ENCODE data around the gene NCBP1.
"Not testable (repeated sequence)": the region's sequence is repeated elsewhere in the genome, so short reads cannot be mapped to it uniquely, and the experiment has no call there.

Gene NCBP1

GRCh38 chr9:97615439-97616072, 18.1 kb upstream of the NCBP1 start:
- TF ChIP-seq, protein P1, sequence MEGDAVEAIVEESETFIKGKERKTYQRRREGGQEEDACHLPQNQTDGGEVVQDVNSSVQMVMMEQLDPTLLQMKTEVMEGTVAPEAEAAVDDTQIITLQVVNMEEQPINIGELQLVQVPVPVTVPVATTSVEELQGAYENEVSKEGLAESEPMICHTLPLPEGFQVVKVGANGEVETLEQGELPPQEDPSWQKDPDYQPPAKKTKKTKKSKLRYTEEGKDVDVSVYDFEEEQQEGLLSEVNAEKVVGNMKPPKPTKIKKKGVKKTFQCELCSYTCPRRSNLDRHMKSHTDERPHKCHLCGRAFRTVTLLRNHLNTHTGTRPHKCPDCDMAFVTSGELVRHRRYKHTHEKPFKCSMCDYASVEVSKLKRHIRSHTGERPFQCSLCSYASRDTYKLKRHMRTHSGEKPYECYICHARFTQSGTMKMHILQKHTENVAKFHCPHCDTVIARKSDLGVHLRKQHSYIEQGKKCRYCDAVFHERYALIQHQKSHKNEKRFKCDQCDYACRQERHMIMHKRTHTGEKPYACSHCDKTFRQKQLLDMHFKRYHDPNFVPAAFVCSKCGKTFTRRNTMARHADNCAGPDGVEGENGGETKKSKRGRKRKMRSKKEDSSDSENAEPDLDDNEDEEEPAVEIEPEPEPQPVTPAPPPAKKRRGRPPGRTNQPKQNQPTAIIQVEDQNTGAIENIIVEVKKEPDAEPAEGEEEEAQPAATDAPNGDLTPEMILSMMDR (IDR thresholded peaks at IDR 0.05; ENCODE audit: low read length, missing control alignments): peak; percentile 90
- H3K4me3 ChIP-seq (replicated peaks; ENCODE audit: low read depth, low read length): no peak overlapping the region
- peak; percentile 77 for DNase-seq (ENCODE audit: low read depth)

DNA sequence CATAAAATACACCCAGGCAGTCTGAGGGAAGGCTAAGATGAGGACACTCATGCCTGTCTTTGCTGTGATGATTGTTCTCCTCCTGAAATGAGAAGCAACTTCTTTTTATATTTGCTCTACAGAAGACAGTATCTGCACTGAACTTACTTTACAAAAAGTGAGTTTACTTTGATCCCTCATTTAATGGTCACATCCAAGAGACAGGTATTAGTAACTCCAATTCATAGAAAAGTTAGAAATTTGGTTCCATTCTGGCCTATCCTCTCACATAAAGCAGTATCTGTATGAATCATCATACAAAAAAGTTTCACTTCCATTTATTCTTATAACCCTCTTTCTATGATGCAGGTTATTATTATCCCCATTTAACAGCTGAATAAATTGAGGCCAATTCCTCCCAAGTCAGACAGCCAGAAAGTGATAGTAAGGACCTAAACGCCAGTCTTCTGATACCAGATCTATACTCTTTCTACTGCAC, 15.6 kb upstream of the NCBP1 start:
- H3K4me3 ChIP-seq (replicated peaks; ENCODE audit: low read depth, low read length): no peak overlapping the region
- TF ChIP-seq, protein P1 (IDR thresholded peaks at IDR 0.05; ENCODE audit: low read length, missing control alignments): no peak

DNA sequence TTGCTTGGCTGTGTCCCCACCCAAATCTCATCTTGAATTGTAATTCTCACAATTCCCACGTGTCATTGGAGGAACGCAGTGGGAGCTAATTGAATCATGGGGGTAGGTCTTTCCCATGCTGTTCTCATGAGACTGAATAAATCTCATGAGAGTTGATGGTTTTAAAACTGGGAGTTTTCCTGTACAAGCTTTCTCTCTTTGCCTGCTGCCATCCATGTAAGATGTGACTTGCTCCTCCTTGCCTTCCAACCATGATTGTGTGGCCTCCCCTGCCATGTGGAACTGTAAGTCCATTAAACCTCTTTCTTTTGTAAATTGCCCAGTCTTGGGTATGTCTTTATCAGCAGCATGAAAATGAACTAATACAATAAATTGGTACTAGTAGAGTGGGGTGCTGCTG, 13.6 kb upstream of the NCBP1 start:
- DNase-seq (ENCODE audit: low read depth); H3K4me3 ChIP-seq (replicated peaks; ENCODE audit: low read depth, low read length): not testable (repeated sequence)

More for the DNA sequence above, 15.6 kb upstream of the NCBP1 start:
- no peak for DNase-seq (ENCODE audit: low read depth)

DNA sequence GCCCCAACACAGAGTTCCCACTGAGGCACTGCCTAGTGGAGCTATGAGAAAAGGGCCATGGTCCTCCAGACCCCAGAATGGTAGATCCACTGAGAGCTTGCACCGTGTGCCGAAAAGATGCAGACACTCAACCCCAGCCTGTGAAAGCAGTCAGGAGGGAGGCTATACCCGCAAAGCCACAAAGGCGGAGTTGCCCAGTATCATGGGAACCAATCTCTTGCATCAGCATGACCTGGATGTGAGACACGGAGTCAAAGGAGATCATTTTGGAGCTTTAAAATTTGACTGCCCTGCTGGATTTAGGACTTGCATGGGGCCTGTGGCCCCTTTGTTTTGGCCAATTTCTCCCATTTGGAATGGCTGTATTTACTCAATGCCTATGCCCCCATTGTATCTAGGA, 11.1 kb upstream of the NCBP1 start:
- H3K4me3 ChIP-seq (replicated peaks; ENCODE audit: low read depth, low read length); DNase-seq (ENCODE audit: low read depth): not testable (repeated sequence)

DNA sequence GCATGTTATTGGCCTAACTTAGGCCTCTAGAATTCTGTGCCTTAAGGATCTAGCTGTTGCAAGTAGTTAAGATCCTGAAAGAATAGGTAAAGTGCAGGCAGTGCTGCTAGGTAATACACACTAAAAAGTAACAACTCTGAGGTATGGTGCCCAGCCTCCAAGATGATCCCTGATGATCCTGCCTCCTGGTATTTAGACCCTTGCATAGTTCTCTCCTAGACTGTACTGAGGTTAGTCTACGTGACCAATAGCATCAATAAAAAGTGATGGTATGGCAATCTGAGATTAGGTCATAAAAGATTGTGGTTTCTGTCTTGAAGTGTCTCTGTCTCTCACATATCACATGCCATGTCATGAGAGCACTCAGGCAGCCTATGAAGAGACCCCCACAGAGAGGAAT, 9.7 kb upstream of the NCBP1 start:
- no peak overlapping the region for H3K4me3 ChIP-seq (replicated peaks; ENCODE audit: low read depth, low read length)
- TF ChIP-seq, protein P1 (IDR thresholded peaks at IDR 0.05; ENCODE audit: low read length, missing control alignments): no peak
- no peak for DNase-seq (ENCODE audit: low read depth)

DNA sequence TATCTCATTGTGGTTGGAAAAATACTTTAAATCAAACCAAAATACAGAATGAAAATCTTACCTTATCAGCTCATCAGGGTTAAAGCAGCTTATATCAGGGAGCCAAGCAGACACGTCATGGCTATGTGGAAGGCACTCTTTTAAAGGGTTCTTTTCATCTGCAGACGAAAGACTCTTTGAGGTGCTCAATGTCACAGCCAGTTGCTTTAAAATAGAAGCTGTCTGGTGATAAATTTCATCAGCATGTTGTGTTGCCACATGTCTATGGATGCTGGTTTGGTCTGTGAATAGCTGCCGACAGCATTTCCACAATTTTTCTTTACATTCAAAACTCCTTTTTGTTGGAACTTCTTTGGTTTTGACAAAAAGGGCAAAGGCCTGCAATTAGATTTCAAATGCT, 8.0 kb upstream of the NCBP1 start:
- no peak overlapping the region for H3K4me3 ChIP-seq (replicated peaks; ENCODE audit: low read depth, low read length)
- TF ChIP-seq, protein P1 (IDR thresholded peaks at IDR 0.05; ENCODE audit: low read length, missing control alignments): no peak
- DNase-seq (ENCODE audit: low read depth): no peak

- H3K4me3 ChIP-seq (replicated peaks; ENCODE audit: low read depth, low read length): no peak overlapping the region
- TF ChIP-seq, protein P1 (IDR thresholded peaks at IDR 0.05; ENCODE audit: low read length, missing control alignments): no peak
- no peak for DNase-seq (ENCODE audit: low read depth)
Measured at GRCh38 chr9:97627624-97628023, 6.0 kb upstream of the NCBP1 start.

DNA sequence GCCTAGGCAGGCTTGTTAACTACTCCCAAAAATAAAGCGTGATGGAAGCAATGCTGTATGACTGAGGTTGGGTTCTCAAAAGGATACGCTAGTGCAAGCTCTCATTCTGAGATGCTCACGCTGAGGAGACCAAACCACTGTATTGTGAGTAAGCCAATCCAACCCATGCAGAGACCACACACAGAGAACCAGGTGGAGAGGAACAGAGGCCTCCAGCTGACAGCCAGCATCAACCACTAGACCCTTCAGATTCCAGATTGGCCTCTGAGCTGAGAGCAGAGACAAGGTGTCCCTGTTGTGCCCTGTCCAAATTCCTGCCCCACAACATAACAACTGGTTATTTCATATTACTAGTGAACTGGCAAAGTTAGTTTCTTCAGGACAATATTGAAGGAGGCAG, 5.0 kb upstream of the NCBP1 start:
- TF ChIP-seq, protein P1 (IDR thresholded peaks at IDR 0.05; ENCODE audit: low read length, missing control alignments): no peak

More for the DNA sequence above, 5.0 kb upstream of the NCBP1 start:
- DNase-seq (ENCODE audit: low read depth): no peak
- no peak overlapping the region for H3K4me3 ChIP-seq (replicated peaks; ENCODE audit: low read depth, low read length)
